GM18909 (cell line): ENCODE measurements around the gene RAD51B.

Source experiments
- ATAC-seq: cut with Tn5 transposase; IDR thresholded peaks from one replicate; pipeline ENCODE4 v1.9.1; 2021; ENCODE audit warnings: mild to moderate bottlenecking; ENCODE audit not compliant: unreplicated experiment, poor library complexity

The RAD51B gene

GRCh38 chr14:68331426-68331825 is 511.8 kb downstream of the RAD51B start:
- no peak for ATAC-seq

GRCh38 chr14:68331991-68332390 is 512.4 kb downstream of the RAD51B start:
- no peak for ATAC-seq

- no peak for ATAC-seq
Measured at GRCh38 chr14:68333262-68333661, 513.7 kb downstream of the RAD51B start.

GRCh38 chr14:68335312-68335711 is 515.7 kb downstream of the RAD51B start:
- no peak for ATAC-seq

GRCh38 chr14:68336165-68336564 is 516.6 kb downstream of the RAD51B start:
- no peak for ATAC-seq

GRCh38 chr14:68337279-68337678 is 517.7 kb downstream of the RAD51B start:
- no peak for ATAC-seq

GRCh38 chr14:68340262-68340661 is 520.7 kb downstream of the RAD51B start:
- ATAC-seq = no peak

GRCh38 chr14:68341411-68342212 is 522.0 kb downstream of the RAD51B start:
- ATAC-seq = peak; percentile 76

- no peak for ATAC-seq
Measured at GRCh38 chr14:68342216-68342763, 522.7 kb downstream of the RAD51B start.

GRCh38 chr14:68343534-68344118 is 524.0 kb downstream of the RAD51B start:
- ATAC-seq = no peak

GRCh38 chr14:68345738-68346137 is 526.2 kb downstream of the RAD51B start:
- ATAC-seq = no peak

GRCh38 chr14:68346556-68347343 is 527.2 kb downstream of the RAD51B start:
- ATAC-seq = no peak

- ATAC-seq = no peak
Measured at GRCh38 chr14:68349900-68350629, 530.5 kb downstream of the RAD51B start.

- ATAC-seq = no peak
Measured at GRCh38 chr14:68355415-68355814, 535.8 kb downstream of the RAD51B start.

- no peak for ATAC-seq
Measured at GRCh38 chr14:68357777-68358176, 538.2 kb downstream of the RAD51B start.

- ATAC-seq = no peak
Measured at GRCh38 chr14:68358500-68358899, 538.9 kb downstream of the RAD51B start.

GRCh38 chr14:68359022-68359836 is 539.6 kb downstream of the RAD51B start:
- ATAC-seq = no peak

- no peak for ATAC-seq
Measured at GRCh38 chr14:68359837-68360552, 540.4 kb downstream of the RAD51B start.

- ATAC-seq = no peak
Measured at GRCh38 chr14:68361231-68361630, 541.7 kb downstream of the RAD51B start.
